Measurements from ENCODE around the gene MLPH. TPM values are rescaled to one million over a fixed set of nuclear protein-coding genes. Genes with fewer than 3 reads are reported as not detected.

Gene MLPH, protein sequence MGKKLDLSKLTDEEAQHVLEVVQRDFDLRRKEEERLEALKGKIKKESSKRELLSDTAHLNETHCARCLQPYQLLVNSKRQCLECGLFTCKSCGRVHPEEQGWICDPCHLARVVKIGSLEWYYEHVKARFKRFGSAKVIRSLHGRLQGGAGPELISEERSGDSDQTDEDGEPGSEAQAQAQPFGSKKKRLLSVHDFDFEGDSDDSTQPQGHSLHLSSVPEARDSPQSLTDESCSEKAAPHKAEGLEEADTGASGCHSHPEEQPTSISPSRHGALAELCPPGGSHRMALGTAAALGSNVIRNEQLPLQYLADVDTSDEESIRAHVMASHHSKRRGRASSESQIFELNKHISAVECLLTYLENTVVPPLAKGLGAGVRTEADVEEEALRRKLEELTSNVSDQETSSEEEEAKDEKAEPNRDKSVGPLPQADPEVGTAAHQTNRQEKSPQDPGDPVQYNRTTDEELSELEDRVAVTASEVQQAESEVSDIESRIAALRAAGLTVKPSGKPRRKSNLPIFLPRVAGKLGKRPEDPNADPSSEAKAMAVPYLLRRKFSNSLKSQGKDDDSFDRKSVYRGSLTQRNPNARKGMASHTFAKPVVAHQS
- total RNA-seq: 7.3 TPM
- long read RNA-seq, transcript MLPH-201 (16 exons, 3,823 nt): minor isoform, 6 of 45 reads
- long read RNA-seq, transcript MLPH-202 (15 exons, 2,332 nt): major isoform, 10 of 45 reads
- long read RNA-seq, partial matches to known transcripts: 7 of 45 reads
- long read RNA-seq, other reads (novel, unspliced or antisense): 22 of 45 reads

DNA sequence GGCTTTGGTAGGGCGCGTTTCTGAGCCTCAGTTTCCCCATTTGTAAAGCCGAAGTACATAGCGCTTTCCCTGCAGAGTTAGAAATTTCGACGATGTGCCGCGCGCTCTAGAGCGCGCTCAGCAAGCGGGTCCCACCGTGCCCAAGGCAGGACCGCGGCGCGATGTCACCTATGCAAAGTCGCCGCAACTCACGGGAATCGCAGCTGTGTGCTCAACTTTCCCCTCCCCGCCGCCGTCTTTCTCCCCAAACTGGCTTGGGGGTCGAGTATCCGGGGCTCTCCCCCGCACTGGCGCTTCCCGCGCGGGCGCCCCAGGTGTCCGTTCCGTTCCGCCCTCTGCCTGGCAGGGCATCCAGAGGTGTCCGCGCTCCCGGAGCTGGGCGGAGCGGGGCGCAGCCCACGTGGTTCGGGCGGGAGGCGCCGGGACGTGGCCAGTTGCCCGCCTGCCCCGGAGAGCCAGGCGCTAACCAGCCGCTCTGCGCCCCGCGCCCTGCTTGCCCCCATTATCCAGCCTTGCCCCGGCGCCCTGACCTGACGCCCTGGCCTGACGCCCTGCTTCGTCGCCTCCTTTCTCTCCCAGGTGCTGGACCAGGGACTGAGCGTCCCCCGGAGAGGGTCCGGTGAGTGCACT is at the start of gene MLPH:
MLPH (plus strand) TSS at position 433 of the 630 bp plus-strand sequence. CDS start 6,176 bp downstream, outside the sequence.
- peak; percentile 89 for DNase-seq (ENCODE audit: low spot score)

DNA sequence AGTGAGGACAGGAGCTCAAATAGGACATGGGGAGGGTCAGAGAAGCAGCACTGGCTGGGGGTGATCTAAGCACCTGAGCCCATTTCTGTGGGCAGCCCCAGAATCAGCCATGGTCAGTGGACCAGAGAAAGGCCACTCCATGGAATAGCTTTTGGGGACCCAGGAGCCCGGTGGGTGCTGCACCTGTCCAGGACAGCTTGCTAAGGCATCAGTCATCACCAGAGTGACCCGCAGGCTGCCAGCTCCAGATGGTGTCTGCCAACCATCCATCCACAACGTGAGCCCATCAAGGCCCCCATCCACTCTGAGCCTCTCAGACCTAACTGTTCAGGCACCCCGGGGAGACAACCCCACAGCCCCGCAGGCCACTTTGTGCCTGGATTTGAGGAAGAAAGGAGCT is 49.5 kb upstream of the MLPH start:
- DNase-seq (ENCODE audit: low spot score): no peak

DNA sequence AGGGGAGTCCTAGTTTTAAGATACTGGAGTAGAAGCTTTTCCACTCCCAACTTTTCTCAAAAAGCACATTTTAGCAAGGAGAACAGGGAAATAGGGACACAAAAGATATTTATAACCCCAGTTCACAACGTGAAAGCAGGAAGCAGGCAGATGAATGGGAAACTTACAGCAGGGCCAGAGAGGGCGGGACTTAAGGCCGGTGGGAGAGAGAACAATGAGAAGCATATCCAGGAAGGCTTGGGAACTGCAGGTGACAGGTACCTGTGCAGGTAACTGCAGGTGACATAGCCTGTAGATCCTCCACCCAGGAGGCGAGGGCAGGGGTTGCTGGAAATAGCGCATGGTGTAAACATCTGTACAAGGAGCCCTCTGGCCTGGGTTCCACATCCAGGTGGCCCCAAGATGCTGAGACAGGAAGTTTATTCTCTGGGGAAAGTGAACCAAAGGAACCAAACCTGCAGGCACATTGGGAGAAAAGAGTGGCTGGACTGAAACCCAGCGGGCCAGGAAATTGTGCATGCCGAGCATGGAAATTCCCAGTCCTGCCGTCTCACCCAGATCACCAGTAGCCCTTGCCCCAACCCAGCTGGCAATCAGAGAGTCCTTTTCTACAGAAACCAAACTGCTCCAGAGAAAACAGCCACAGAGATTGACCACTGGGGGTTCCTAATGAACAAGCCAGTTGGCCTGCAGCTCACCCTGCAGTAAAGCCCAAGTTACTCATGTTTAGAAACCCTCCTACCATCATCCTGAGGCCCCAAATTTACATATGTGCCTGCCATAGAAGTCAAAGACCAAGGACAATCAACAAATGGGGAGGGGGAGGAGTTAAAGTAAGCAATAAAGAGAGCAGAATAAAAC is 48.7 kb upstream of the MLPH start:
- no peak for DNase-seq (ENCODE audit: low spot score)

DNA sequence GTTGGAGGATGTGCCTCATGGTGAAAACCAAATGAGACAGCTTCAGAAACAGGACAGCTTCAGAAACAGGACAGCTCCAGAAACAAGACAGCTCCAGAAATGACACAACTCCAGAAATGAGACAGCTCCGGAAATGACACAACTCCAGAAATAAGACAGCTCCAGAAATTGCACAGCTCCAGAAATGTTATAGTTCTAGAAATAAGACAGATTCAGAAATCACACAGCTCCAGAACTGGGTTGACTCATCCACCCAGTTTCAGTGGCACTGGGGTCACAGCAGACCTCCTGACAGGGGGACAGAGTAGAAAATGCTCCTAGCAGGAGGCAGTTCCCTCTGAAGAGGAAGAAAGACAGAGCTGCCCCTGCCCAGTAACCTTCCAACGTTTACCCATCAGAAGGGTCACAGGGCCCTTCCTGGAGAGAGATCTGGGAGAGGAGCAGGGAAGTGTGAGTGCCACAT is 46.2 kb upstream of the MLPH start:
- DNase-seq (ENCODE audit: low spot score): no peak

DNA sequence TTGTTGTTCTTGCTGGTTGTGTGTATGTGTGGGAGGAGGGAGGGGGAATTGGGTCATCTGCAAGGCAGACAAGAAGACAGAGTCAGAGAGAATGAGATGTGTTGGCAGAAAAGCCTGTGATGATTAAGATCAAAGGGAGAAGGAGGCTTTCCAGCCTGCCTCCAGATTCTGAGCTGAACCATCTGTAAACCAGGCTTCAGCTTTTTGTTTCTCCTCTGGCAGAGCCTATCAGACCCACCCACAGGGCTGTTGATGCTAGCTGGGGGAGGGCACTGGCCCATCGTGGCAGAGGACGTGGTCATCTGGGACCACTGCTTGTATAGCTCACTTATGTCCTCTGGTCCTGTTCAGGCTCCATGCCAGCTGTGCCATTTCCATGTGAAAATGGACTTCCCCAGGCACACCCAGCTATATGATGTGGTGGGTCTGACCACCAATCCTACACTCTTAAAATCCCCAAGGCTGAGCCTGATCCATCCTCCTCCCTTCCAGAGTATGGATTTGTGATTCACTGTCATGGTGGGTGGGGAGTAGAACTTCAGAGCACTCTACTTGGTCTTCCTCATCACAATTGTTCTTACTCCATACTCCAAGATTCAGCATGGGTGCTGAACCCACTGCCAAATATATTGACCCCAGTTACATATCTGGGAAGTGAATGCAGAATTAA is 45.3 kb upstream of the MLPH start:
- no peak for DNase-seq (ENCODE audit: low spot score)

DNA sequence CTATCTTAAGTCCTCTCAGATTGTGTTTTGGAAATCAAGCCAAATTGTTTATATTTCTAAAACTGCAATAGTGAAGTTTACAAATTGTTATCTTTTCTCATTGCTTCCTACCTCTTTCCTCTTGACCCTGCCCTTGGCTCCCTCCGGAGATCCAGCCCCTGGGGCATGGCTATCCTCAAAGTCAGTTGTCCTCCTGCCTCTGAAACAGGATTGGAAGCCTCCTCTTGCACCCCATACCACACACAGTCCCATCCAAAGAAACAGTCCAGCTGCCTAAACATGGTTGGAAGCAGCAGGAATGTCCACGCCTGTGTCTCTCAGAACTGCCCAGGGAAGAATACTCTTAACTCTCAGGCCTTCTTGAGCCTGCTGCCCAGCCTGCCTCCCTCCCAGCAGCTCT is 43.0 kb upstream of the MLPH start:
- DNase-seq (ENCODE audit: low spot score): no peak

DNA sequence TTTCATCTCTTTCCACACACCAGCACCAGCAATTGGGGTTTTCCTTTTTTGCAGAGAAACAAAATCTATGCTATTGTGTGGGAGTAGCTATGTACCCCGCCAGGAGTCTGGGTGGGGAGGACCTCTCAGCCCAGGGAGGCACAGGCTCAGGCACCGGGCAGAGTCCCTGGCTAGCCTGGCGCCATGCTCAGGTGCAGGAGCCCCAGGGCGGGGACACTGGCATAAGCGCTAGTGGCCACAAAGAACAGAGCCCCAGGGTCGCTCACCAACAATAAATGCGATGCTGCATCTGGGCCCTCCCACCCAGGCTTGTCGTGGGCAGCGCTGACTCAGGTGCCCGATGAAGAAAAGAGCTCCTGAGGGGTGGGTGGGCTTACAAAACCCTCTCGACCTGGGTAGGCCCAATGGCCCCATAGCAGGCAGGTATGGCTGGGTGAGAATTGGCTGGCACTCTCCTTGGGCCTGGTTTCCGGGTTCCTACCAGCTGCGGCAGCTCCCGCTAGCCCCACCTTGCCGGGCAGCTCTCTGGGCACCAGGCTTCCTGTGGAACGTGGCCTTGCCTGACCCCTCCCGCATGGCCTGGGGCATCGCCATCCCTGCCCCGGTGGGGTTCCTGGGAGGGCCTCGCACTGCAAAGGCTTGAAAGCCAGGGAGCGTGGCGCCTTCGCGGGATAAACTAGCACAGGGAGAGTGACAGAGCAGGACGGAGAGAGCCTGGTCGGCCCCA is 41.3 kb upstream of the MLPH start:
- peak; percentile 82 for DNase-seq (ENCODE audit: low spot score)

DNA sequence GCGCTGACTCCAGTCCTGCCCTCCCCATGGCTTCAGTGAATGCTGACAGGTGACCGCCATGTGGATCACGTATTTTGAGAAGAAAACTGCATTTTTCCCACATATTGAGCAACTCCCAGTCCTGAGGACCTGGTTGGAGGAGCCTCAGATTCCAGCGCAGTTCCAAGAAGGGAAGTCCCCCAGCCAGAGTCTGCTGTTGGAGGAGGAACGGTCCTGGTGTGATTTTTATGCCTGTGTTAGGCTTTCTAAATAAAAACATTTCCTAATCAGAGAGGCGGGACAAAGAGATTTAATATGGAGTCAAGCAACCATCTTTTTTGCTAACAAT is 40.7 kb upstream of the MLPH start:
- no peak for DNase-seq (ENCODE audit: low spot score)

DNA sequence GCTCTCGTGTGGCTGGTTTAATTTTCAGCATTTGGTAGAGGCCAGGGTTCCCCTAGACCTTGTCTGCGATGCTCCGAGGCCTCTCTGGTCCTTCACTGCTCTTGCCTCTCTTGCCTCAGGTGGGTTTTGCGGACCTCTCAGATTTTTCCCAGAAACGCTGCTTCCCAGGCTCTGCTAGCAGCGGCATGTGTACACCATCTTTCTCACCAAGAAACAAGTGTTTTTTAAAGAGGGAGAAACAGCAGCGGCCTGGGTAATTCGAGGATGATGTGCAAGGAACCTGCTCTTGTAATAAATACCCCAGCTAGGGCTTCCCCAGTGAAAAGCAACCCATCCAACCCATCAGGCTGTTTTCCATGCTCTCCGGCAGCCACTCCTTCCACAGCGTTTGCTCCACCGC is 39.6 kb upstream of the MLPH start:
- DNase-seq (ENCODE audit: low spot score): peak; percentile 64

DNA sequence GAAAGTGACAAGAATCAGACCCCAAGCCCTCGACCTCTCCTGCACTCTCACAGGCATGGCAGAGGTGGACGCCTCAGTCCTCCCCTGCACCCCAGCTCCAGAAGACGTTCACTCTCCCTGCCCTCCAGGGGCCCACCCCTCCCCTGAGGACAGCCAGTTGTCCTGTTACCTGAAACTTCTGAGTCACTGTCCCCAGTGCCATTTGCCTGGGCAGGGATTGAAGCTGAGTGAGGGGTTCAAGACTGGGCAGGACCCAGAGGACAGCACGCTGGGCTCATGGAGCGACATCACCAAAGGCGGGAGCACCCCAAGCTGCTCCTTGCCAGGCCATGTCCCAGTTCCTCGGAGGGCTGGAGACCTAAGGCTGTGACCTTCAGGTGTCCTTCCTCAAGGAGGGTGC is 38.9 kb upstream of the MLPH start:
- DNase-seq (ENCODE audit: low spot score): peak; percentile 71

DNA sequence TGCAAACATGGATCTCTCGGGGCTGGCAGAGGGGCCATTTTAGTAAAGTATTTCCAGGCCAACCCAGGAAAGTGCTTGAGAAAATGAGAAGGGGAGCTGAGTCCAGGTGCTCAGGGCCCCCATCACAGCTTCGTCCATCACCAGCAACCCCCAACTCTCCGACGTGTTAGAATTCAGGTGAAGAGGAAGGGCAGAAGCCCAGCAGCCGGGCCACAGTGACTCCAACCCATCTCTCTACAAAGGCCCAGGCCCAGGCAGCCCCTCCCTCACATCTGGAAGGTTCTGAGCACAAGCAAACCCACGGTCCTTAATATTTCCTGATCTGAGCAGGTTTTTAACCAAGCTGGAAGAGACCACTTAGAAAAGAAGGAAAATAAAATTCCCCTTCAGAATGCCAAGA is 38.4 kb upstream of the MLPH start:
- peak; percentile 76 for DNase-seq (ENCODE audit: low spot score)

DNA sequence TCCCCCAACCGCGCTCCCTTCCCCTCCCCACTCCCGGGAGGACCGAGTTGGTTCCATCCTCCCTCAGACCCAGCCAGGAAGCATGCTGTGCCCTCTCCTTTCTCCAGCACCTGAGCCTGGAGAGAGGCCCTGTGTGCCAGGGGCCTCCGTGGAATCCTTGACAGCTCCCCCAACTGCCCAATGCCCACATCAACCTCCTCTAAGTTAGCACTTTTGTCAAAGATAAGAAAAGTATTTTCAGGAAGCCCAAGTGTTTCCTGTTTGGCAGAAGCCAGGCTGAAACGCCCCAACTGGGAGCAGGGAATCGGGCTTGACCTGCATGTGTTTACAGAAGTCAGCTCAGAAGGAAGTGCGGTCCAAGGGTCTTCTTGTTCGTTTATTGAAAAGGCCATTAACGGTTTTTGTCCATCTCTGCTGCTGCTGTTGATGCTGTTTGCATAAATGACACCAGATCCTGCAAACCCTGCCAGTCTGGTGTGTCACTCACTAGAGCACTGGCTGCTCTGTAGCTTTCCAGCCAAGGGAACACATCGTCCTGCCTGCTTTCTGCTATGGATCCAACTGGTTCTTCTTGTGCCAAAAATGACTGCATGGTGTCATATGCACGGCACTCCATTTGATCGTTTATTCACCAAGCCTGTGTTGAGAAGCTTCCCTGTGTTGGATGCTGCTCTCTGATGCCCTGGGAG is 37.7 kb upstream of the MLPH start:
- peak; percentile 85 for DNase-seq (ENCODE audit: low spot score)

DNA sequence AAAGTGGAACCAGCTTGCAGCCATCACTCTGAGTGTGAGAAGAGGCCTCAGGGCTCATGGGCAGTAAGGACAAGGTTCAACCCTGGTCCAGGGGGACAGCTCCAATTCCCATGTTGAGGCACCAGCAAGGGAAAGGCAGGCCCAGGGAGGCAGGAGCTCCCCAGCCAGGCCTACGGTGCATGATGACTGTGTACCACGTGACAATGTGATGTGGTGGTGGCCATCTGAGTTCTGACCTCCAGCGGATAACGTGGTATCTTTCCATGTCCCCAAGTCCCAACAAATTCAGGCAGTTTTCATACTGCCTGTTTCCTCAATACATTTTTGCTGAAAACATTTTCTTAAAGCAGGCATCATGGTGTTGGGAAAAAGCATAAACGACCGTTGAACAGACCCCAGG is 36.9 kb upstream of the MLPH start:
- no peak for DNase-seq (ENCODE audit: low spot score)

DNA sequence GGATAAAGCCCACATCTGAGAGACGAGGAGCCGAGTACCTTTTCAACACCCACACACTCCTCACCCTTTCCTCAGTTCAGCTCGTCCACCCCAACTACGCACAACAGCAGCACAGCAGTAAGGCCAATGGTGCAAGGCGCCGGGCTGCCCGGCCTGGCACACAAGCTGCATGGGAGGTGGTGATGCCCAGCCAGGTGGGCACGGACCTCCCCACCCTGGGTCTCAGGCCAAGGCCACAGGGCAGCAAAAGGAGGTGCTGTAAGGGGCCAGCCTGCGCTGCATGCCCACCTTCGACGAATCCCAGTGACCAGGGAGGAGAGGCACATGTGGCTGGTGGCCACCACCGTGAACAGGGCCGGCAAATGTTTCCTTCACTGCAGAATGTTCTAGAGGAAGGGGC is 36.5 kb upstream of the MLPH start:
- DNase-seq (ENCODE audit: low spot score): no peak

DNA sequence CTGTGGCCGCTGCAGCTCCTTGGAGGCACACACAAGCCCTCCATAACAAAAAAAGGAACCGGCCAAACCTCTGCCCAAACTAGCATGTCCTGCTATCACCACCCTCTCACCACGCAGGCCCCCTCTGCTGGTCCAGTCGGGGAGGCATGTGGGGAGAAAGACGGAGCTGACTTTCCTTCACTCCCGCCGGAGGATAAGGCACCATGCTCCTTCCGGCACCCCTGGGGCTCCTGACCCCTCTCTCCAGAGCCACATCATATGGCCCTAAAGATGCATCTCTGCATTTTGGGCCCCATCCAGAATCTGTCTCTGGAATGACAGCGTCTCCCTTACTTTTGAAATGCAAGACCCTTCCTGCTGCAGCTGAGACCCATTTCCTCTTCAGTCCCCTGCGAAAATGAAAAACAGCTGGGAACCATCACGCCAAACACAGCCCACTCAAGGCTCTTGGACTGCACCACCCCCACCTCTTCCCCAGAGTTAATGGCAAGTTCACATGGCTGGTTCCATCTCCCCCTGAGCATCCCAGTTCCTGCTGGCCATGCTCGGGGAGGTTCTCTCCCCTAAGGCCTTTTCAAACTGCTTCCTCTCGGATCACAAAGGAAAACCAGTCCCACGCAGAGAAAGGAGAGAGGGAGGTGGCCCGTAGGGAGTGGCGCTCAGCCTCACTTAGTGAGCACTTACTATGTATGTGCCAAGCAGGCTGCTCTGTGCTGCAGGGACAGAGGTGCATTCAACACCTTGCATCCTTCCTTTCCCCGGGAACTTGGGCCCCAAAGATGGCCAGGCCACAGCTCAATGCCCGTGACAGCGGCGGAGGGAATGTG is 35.2 kb upstream of the MLPH start:
- DNase-seq (ENCODE audit: low spot score): peak; percentile 71

DNA sequence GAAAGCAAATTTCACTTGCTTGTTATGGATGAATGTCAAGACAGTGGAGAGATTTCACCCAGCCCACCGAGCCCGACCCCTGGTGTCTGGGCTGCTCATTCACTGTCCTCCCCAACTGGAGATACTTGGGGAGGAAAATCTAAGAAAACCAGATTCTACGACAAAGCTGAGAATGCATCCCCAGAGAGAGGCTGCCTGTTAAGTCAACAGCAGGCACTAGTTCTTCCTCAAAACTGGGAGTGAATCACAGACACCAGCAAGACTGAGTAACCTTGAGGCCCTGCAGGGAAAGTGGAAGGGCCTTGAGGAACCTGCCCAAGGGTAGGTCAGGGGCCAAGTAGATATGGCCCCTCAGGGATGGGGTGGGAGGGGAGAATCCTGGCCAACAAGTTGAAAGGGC is 34.2 kb upstream of the MLPH start:
- no peak for DNase-seq (ENCODE audit: low spot score)

DNA sequence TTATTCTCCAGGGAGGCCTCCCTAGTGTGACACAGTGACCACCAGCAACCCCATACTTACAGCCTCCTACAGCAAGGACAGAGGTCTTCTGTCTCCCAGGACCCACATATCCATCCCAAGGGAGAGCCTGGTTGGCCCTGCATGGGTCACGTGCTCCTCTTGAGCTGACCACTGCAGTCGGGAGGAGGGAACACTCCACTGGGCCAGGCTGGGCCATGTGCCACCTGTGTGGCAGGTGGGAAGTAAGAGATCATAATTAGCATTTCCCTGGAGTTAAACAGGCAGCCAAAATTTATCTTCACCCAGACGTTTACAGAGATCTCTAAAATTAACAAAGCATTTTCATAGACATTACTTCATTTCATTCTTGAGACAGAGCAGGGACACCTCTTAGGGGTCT is 33.4 kb upstream of the MLPH start:
- peak; percentile 71 for DNase-seq (ENCODE audit: low spot score)

DNA sequence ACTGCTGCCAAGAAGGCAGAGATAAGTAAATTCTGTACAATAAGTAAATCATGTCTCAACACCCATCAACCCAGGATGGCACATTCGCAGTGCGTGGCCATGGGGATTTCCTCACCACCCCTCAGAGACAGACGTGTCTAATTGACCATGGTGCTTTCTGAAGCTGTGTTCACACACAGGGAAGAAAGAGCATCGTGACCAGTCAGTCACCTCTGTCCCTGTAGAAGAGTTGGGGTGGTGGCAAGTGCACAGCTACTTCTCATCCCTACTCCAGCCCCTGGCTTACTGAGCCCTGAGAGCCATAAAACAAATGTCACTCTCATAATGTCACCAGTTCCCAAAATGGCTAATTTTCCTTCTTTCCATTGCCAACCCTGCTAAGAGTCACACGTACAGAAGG is 31.3 kb upstream of the MLPH start:
- peak; percentile 47 for DNase-seq (ENCODE audit: low spot score)
